ENCODE results near the gene PRICKLE1.

PRICKLE1 gene

DNA sequence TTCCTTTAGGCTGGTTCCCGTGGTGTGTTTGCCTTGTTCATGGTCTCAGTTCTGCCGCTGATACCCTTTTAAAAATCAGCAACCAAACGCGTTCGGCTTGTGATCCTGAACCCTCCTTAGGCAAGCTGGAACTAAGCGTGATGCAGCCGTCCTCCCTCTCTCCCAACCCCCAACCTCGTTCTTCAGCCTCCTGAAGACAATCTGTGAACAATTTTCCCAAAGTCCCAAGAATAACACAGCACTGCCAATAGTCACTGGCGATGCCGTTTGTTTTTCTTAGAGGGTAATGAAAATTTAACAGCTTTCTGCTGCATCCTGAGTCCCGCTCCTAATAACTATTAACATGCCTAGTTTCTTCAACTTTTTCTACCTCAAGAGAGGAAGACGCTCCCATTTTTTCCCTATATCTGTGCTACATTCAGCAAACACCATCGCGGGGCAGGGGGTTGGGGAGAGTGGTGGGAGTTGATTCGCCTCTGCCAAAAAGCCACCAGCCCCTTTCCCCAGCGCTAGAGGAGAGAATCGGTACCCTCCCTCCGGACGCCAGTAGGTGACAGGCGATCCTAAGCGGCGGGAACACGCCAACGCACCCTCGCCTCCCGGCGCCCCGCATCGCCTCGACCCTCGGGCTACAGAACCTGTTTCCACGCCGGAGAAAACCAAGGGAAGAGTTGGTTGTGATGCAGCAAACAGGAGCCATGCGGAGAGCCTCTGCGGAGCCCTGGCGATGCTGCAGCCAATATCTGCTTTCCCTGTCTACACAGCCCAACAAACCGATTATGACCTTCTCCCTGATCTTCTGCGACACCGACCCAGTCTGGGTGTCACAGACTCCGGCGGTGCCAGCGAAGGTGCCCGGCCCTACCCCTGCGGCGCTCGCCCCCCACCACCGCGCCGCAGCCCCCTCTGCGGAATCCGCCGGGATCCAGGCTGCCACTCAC, 752 bp downstream of the PRICKLE1 start:
- no peak for DNase-seq (ENCODE audit: low read depth)

GRCh38 chr12:42587601-42588523, 1.7 kb downstream of the PRICKLE1 start:
- DNase-seq (ENCODE audit: low read depth) = no peak

- DNase-seq (ENCODE audit: low read depth) = no peak
Measured at GRCh38 chr12:42586268-42586667, 3.3 kb downstream of the PRICKLE1 start.

GRCh38 chr12:42585841-42586216, 3.7 kb downstream of the PRICKLE1 start:
- no peak for DNase-seq (ENCODE audit: low read depth)

- no peak for DNase-seq (ENCODE audit: low read depth)
Measured at GRCh38 chr12:42585154-42585840, 4.2 kb downstream of the PRICKLE1 start.

DNA sequence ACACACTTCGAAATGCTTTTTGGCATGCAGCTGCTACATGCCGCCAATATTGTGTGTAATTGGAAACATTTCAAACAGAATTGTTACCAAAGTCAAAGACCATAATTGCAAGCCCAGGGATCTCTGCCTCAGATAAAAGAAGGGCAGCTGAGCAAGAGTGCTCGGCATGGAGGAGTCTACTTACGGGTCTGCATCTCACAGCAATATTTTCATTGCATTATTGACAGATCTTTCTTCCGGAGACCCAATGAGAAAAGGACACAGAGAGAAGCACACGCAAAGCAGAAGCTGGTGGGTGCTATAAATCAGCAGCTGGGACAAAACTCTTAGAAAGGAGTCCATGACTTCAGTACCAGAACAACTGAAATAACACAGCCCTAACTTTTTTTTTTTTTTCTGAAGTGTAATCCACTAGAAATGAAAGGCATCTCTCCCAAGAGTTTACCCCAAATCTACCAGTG, 4.9 kb downstream of the PRICKLE1 start:
- no peak for DNase-seq (ENCODE audit: low read depth)

DNA sequence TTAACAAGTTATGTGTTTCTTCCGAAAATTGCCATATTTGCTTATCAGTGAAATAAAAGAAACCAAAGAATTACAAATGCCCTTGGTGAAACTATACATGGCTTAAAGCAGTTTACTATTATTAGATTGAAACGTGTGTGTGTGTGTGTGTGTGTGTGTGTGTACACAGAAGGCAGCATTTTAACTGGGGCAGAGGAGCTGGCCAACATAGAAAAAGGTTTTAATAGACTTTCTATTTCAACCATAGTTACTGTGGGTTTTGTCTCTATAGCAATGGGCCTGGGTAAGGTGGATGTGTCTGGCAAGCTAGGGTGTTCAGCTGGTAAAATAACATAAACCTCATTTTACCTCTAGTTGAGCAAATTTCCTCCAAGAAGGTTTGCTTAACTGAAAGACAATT, 6.5 kb downstream of the PRICKLE1 start:
- DNase-seq (ENCODE audit: low read depth) = no peak

- no peak for DNase-seq (ENCODE audit: low read depth)
Measured at GRCh38 chr12:42582498-42582897, 7.0 kb downstream of the PRICKLE1 start.

- no peak for DNase-seq (ENCODE audit: low read depth)
Measured at GRCh38 chr12:42582050-42582449, 7.5 kb downstream of the PRICKLE1 start.

DNA sequence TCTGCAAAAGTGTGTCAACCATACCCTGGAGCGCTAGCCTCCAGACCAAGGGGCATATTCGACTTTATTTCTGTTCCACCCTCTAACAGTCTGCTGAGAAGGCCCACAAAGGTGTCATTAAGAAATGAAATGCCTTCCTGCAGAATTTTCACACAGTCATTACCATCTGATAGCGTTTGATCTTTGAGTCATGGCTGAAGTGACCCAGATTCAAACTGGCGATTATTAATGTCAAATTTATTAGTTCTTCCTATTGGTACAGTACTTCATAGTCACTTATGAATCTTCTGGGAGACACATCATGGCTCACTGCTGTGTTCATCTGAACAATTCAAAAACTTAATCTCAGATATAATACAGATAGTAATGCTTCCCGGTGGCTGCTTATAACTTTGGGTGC, 13.2 kb downstream of the PRICKLE1 start:
- no peak for DNase-seq (ENCODE audit: low read depth)

DNA sequence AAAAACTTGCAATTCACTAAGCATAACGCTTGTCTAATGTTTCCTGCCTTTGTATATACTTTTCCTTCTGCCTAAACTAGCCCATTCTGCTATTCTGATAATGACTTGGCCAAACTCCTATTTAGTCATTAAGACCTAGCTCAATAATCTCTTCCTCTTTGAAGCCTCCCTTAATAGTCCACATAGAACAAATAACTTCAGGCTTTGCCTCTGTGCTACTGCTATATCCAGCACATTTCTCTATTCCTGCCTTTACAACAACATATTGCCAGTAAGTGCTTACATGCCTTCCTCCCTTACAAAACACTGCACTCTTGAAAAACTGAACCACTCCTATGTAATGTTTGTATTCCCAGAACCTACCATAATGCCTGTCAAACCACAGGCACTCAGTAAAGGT, 13.8 kb downstream of the PRICKLE1 start:
- no peak for DNase-seq (ENCODE audit: low read depth)

DNA sequence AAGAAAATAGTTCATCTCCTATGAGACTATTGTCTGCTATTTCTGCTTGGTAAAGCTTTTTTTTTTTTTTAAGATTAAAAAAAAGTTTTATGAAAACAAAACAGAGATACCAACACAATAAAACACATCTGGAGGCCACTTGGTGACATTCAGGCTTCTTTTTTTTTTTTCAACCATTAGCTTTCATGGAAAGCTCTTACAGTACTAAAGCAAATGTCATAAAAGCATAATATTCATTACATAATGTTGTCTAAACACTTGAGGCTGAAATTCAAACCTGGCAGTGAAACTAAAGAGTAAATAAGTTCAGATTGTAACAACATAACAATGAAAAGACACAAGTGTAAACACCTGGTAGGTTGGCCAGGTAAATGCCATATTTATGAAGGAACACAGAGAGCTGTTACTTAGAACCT, 14.7 kb downstream of the PRICKLE1 start:
- no peak for DNase-seq (ENCODE audit: low read depth)

GRCh38 chr12:42571327-42572009, 18.1 kb downstream of the PRICKLE1 start:
- DNase-seq (ENCODE audit: low read depth) = no peak

DNA sequence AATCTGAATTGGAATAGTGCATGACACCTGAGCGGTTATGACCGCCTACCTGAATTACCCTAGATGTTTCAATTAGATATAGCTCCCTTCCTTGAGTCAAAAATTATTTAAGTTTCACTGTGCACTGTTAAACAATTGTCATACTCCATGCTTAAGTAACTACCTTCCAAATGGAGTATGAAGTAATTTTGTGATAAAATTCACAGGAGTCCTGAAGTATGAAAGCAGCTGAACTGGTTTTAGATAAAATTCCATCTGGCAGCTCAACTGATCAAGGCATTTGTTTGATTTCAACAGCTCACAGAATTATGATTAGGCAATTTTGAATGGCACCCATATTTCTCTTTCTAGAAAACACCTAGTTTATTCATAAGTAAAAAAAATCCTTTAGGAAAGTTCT, 19.5 kb downstream of the PRICKLE1 start:
- no peak for DNase-seq (ENCODE audit: low read depth)

GRCh38 chr12:42568952-42569915, 20.3 kb downstream of the PRICKLE1 start:
- DNase-seq (ENCODE audit: low read depth) = peak; percentile 28

DNA sequence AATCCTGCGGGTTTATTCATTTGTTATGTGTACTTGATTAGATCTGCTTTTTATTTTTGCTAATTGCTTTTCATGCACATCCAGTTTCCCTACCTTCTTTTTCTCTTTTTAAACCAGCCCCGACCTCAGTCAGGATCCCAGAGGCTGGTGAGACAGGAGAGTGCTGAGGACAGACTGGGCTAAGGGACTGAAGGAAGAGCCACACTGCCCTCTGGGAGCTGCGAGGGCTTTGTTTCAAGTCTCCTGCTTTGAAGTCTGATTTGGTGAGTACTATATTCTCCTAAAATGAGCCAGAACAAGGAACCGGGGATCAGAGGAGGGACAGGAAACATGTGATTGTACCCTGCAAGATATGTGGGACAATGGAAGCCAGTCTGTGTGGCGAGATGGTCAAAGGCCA, 23.9 kb downstream of the PRICKLE1 start:
- DNase-seq (ENCODE audit: low read depth) = no peak

DNA sequence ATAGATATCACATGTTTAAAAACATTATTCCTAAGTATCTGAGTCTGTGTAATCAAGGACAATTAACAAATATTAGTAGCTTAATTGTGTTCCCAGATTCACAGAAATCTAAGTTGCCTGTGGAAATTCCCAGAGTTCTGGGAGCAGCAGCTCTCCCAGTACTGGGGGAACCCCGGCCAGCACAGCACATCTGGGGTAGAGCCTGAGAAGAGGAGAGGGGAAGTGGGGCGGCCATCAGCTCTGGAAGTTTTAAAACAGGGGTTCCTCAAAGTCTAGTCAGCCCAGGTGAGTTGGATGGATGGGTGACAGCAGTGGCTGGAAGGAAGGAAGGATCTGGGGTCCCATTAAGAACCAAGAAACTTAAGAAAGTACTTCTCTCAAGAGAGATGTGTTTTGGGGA, 24.6 kb downstream of the PRICKLE1 start:
- no peak for DNase-seq (ENCODE audit: low read depth)

DNA sequence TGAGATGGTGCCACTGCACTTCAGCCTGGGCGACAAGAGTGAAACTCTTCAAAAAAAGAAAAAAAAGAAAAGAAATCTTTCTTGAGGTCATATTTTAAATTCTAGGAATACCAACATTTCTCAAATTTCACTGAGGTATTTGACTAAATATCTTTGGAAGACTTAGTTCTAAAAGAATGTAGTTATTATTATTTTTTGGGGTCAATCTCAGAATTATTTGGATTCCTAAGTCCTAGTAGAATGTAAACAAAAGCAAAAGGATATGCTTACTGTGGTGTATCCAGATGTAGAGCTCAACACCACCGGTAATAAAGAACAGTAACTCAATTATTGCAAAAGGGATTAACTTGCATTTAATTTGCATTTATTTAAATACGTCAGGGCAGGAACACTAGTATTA, 25.0 kb downstream of the PRICKLE1 start:
- DNase-seq (ENCODE audit: low read depth) = peak; percentile 32

DNA sequence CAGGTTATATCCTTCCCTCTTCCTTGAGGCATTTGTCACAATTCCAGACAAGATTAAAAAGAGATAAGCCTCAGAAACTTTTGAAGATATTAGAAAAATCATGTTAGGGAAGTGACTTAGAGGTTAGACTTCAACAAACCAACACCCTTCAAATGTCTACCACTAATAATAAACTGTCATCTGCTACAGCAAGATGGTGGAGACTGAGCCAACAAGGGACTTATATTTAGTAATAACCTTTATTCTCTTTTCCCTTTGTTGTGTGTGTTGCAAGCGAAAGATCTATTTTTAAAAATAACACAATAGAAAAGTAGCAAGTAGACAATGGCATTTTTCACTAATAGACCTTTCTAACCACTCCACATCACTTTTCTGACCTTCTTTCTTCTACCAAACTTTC, 28.6 kb downstream of the PRICKLE1 start:
- DNase-seq (ENCODE audit: low read depth) = no peak

GRCh38 chr12:42557586-42558172, 31.9 kb downstream of the PRICKLE1 start:
- no peak for DNase-seq (ENCODE audit: low read depth)

All from HS-5 (cell line).